IMR-90 (cell line): ENCODE results near the gene IGFBP1. TPM values are rescaled to one million over a fixed set of nuclear protein-coding genes. Genes with fewer than 3 reads are reported as not detected.

Source experiments
- ATAC-seq: fragments of 200-7000 bp; cut with Tn5 transposase; 2 replicates; pipeline ENCODE4 v1.9.1; 2020; ENCODE audit warnings: low read depth, mild to moderate bottlenecking, moderate library complexity
- BruUV-seq: library from RNA; stranded (reverse); fragments of 400-500 nt; replicated peaks from 2 replicates; lab custom pipeline; 2021; lab: Mats Ljungman, UMichigan
- CTCF ChIA-PET: fragments of 300-600 bp; formaldehyde crosslinking; extraction: SDS; loops from one replicate; lab custom pipeline; 2021; ENCODE audit warnings: antibody characterized with exemption; lab: Yijun Ruan, JAX
- POLR2A ChIA-PET: fragments of 300-600 bp; sonication (Branson Sonifier 250); formaldehyde crosslinking; loops from one replicate; lab custom pipeline; 2022; ENCODE audit warnings: antibody characterized with exemption; ENCODE audit not compliant: unreplicated experiment; lab: Charles Lee
- DNase-seq: peaks from one replicate; pipeline ENCODE4 v3.0.0; 2013
- H2AFZ ChIP-seq: replicated peaks from 2 replicates; pipeline ENCODE3; 2013; ENCODE audit warnings: low read length, mild to moderate bottlenecking; ENCODE audit not compliant: poor library complexity
- H2AK5ac ChIP-seq: 2 replicates; pipeline ENCODE4 v1.6.1; 2013; ENCODE audit warnings: low read depth, low read length, inconsistent platforms
- H2AK9ac ChIP-seq: replicated peaks from 2 replicates; pipeline ENCODE3; 2013; ENCODE audit warnings: mild to moderate bottlenecking, low read depth, low read length, moderate library complexity; ENCODE audit not compliant: poor library complexity
- H2BK120ac ChIP-seq: 2 replicates; pipeline ENCODE4 v1.6.1; 2013; ENCODE audit warnings: low read depth, low read length, inconsistent platforms
- H2BK15ac ChIP-seq: 3 replicates; pipeline ENCODE4 v1.6.1; 2013; ENCODE audit warnings: low read depth, low read length, inconsistent platforms
- H2BK20ac ChIP-seq: 2 replicates; pipeline ENCODE4 v1.6.1; 2013; ENCODE audit warnings: low read depth, mild to moderate bottlenecking, inconsistent platforms, low read length, moderate library complexity
- H2BK5ac ChIP-seq: 2 replicates; pipeline ENCODE4 v1.6.1; 2013; ENCODE audit warnings: mild to moderate bottlenecking, low read depth, low read length, inconsistent platforms; ENCODE audit not compliant: poor library complexity, severe bottlenecking
- H3K14ac ChIP-seq: replicated peaks from 2 replicates; pipeline ENCODE4 v1.6.1; 2013; ENCODE audit warnings: low read depth, low read length, inconsistent platforms
- H3K18ac ChIP-seq: 2 replicates; pipeline ENCODE4 v1.6.1; 2013; ENCODE audit warnings: low read depth, low read length, control low read depth
- H3K23ac ChIP-seq: 2 replicates; pipeline ENCODE4 v1.6.1; 2013; ENCODE audit warnings: low read depth, low read length, inconsistent platforms
- H3K27ac ChIP-seq: 2 replicates; pipeline ENCODE4 v1.5.1; 2013; ENCODE audit warnings: mild to moderate bottlenecking, control low read depth, low read length; ENCODE audit not compliant: insufficient read depth
- H3K27me3 ChIP-seq: 2 replicates; pipeline ENCODE4 v1.6.1; 2013; ENCODE audit warnings: low read length; ENCODE audit not compliant: control insufficient read depth, insufficient read depth
- H3K36me3 ChIP-seq: 2 replicates; pipeline ENCODE4 v1.6.1; 2013; ENCODE audit warnings: low read length, mixed read lengths; ENCODE audit not compliant: control insufficient read depth, insufficient read depth
- H3K4ac ChIP-seq: 2 replicates; pipeline ENCODE4 v1.6.1; 2013; ENCODE audit warnings: low read depth, low read length, inconsistent platforms
- H3K4me1 ChIP-seq: 2 replicates; pipeline ENCODE4 v1.6.1; 2013; ENCODE audit warnings: low read length, mixed read lengths; ENCODE audit not compliant: control insufficient read depth, insufficient read depth
- H3K4me2 ChIP-seq: 2 replicates; pipeline ENCODE4 v1.6.1; 2013; ENCODE audit warnings: low read depth, mild to moderate bottlenecking, control low read depth, low read length, moderate library complexity
- H3K4me3 ChIP-seq: 2 replicates; pipeline ENCODE4 v1.5.1; 2013; ENCODE audit warnings: low read depth, mild to moderate bottlenecking, control low read depth, low read length, moderate library complexity; ENCODE audit not compliant: insufficient read depth
- H3K56ac ChIP-seq: 2 replicates; pipeline ENCODE4 v1.6.1; 2013; ENCODE audit warnings: low read length, inconsistent platforms; ENCODE audit not compliant: insufficient read depth; ENCODE audit errors: extremely low read depth
- H3K79me1 ChIP-seq, 2 experiments: 2 replicates each; pipeline ENCODE4 v1.6.1; 2013; ENCODE audit warnings: low read length in 2 of 2, inconsistent platforms in 1 of 2, low read depth in 1 of 2
- H3K9ac ChIP-seq: 2 replicates; pipeline ENCODE4 v1.6.1; 2013; ENCODE audit warnings: low read depth, low read length, control low read depth
- H3K9me1 ChIP-seq: 2 replicates; pipeline ENCODE4 v1.6.1; 2013; ENCODE audit warnings: low read length, inconsistent platforms; ENCODE audit not compliant: insufficient read depth
- H3K9me3 ChIP-seq: 2 replicates; pipeline ENCODE4 v1.6.1; 2013; ENCODE audit warnings: low read length; ENCODE audit not compliant: control insufficient read depth, insufficient read depth
- H4K20me1 ChIP-seq: 2 replicates; pipeline ENCODE4 v1.6.1; 2013; ENCODE audit warnings: low read length, inconsistent platforms; ENCODE audit not compliant: insufficient read depth
- H4K5ac ChIP-seq: 2 replicates; pipeline ENCODE4 v1.6.1; 2013; ENCODE audit warnings: mild to moderate bottlenecking, low read depth, low read length, control low read depth
- H4K8ac ChIP-seq, 2 experiments: 2 replicates each; pipeline ENCODE4 v1.6.1; 2013; ENCODE audit warnings: low read depth in 2 of 2, low read length in 2 of 2, control low read depth in 1 of 2, inconsistent platforms in 1 of 2
- H4K91ac ChIP-seq: 2 replicates; pipeline ENCODE4 v1.6.1; 2013; ENCODE audit warnings: low read depth, low read length, inconsistent platforms; ENCODE audit not compliant: insufficient read depth
- CHD1 ChIP-seq: IDR thresholded peaks from 2 replicates; pipeline ENCODE4 v1.6.1; 2012; ENCODE audit warnings: low read depth, low read length, improper control_type of control experiment
- CTCF ChIP-seq: conservative IDR thresholded peaks from 2 replicates; pipeline ENCODE4 v1.5.1; 2012; ENCODE audit warnings: mild to moderate bottlenecking, low read depth, low read length, improper control_type of control experiment
- RFX5 ChIP-seq: IDR thresholded peaks from 2 replicates; pipeline ENCODE4 v1.8.0; 2012; ENCODE audit warnings: low read depth, mild to moderate bottlenecking, low read length, moderate library complexity
- WGBS, 2 experiments: methylation state at CpG; one replicate each; pipeline versions ENCODE4 v1.1.5 to v1.1.7; 2013; ENCODE audit warnings: missing lambda C conversion rate in 2 of 2; ENCODE audit not compliant: insufficient read length in 1 of 2; ENCODE audit errors: extremely low coverage in 2 of 2; 5-methylcytosine and 5-hydroxymethylcytosine counted together
- dilution Hi-C: fragments of 300-500 bp; cut with HindIII; formaldehyde crosslinking; loops from one replicate; pipeline ENCODE4 v1.14.3; 2018; ENCODE audit warnings: low sequenced_read_pairs; ENCODE audit not compliant: unreplicated experiment
- in situ Hi-C: fragments of 300-500 bp; cut with MboI; formaldehyde crosslinking; loops from 3 replicates; pipeline ENCODE4 v1.14.3; 2019; ENCODE audit warnings: low sequenced_read_pairs, inconsistent platforms, mixed read lengths
- intact Hi-C: fragments of 100-400 bp; cut with micrococcal nuclease; formaldehyde crosslinking; loops from 2 replicates; pipeline ENCODE4 v1.10.0; 2022
- polyA plus RNA-seq, 3 experiments: library from polyadenylated mRNA; depleted of rRNA; stranded (reverse); fragments of >200 nt; gene quantifications; 2 replicates each; pipeline ENCODE4 v1.2.3, GENCODE V29; 2012; ENCODE audit warnings: low replicate concordance in 1 of 3
- total RNA-seq: library from RNA; depleted of rRNA; stranded (reverse); fragments of >200 nt; gene quantifications from 2 replicates; pipeline ENCODE4 v1.2.3, GENCODE V29; 2012

IGFBP1 gene
- total and polyA plus RNA-seq, 2 of the 4 experiments (the other 2 are of a cell fraction): not detected

- Histone ChIP-seq H2BK5ac (no peak overlapping the region), H3K79me1 (no peaks in the 10 kb centered on the region), H3K9me3 (no peaks in the 10 kb centered on the region), H4K20me1 (no peaks in the 10 kb centered on the region), H3K14ac (no peak overlapping the region), H4K91ac (no peak overlapping the region), H2BK120ac (no peak overlapping the region), H3K36me3 (no peaks in the 10 kb centered on the region), H3K23ac (no peak overlapping the region), H3K4me3 (no peak overlapping the region), H3K27ac (no peak overlapping the region), H2AK9ac (peak overlapping the region; percentile 11), H4K5ac (no peak overlapping the region), H2BK20ac (no peak overlapping the region), H3K4me1 (no peaks in the 10 kb centered on the region), H2BK15ac (no peak overlapping the region), H3K18ac (no peak overlapping the region), H2AFZ (no peak overlapping the region), H3K56ac (no peak overlapping the region), H2AK5ac (no peak overlapping the region), H3K4ac (no peak overlapping the region), H3K9ac (no peak overlapping the region), H3K9me1 (0 out of 2 replicates have a peak, but pooled peaks cover 2% of the 10 kb centered on the region), H4K8ac (no peak overlapping the region), H3K27me3 (peaks cover 29% of the 10 kb centered on the region), H3K4me2 (no peak overlapping the region)
- WGBS, 2 experiments: 51% methylated on average over 4 of the region's 9 CpGs; no CpG with 5 or more reads in 1 of the 2 experiments
- TF ChIP-seq RFX5 (no peak), CHD1 (no peak), CTCF (peak; percentile 34)
- ChIA-PET POLR2A (no interaction called here), CTCF (no interaction called here)
- no peak for DNase-seq
- in situ Hi-C loops: loop anchor here (25.0 kb wide), 1 partner anchor 201 kb away; no protein-coding TSS in a partner anchor
- BruUV-seq: no TSS peak
- intact Hi-C loops: no loop called here
- dilution Hi-C loops: no loop called here
- ATAC-seq: no peak
Measured at GRCh38 chr7:45863715-45864114, 24.6 kb upstream of the IGFBP1 start.
